GM18858 (cell line): ENCODE results near the gene SLC25A51.
"Not testable (repeated sequence)": the region's sequence is repeated elsewhere in the genome, so short reads cannot be mapped to it uniquely, and the experiment has no call there.

ENCODE experiments used
- ATAC-seq: cut with Tn5 transposase; IDR thresholded peaks from one replicate; pipeline ENCODE4 v1.9.1; 2021; ENCODE audit not compliant: unreplicated experiment

The SLC25A51 gene

GRCh38 chr9:37905776-37906175, 1.8 kb upstream of the SLC25A51 start:
- no peak for ATAC-seq

- ATAC-seq: no peak
Measured at GRCh38 chr9:37905131-37905505, 1.2 kb upstream of the SLC25A51 start.

- ATAC-seq: no peak
Measured at GRCh38 chr9:37904445-37905130, 661 bp upstream of the SLC25A51 start.

GRCh38 chr9:37902796-37903646, 906 bp downstream of the SLC25A51 start:
- ATAC-seq: no peak

GRCh38 chr9:37902131-37902530, 1.8 kb downstream of the SLC25A51 start:
- ATAC-seq: no peak

- ATAC-seq: no peak
Measured at GRCh38 chr9:37899041-37899440, 4.9 kb downstream of the SLC25A51 start.

GRCh38 chr9:37897665-37898064, 6.3 kb downstream of the SLC25A51 start:
- no peak for ATAC-seq

GRCh38 chr9:37892063-37892462, 11.9 kb downstream of the SLC25A51 start:
- no peak for ATAC-seq

- ATAC-seq: not testable (repeated sequence)
Measured at GRCh38 chr9:37891042-37891441, 12.9 kb downstream of the SLC25A51 start.

- ATAC-seq: no peak
Measured at GRCh38 chr9:37889536-37889935, 14.4 kb downstream of the SLC25A51 start.

- not testable (repeated sequence) for ATAC-seq
Measured at GRCh38 chr9:37887977-37888583, 15.8 kb downstream of the SLC25A51 start.

GRCh38 chr9:37880916-37881479, 22.9 kb downstream of the SLC25A51 start:
- ATAC-seq: no peak

- no peak for ATAC-seq
Measured at GRCh38 chr9:37876376-37876775, 27.6 kb downstream of the SLC25A51 start.

GRCh38 chr9:37873955-37874354, 30.0 kb downstream of the SLC25A51 start:
- ATAC-seq: no peak

GRCh38 chr9:37870799-37871176, 33.1 kb downstream of the SLC25A51 start:
- ATAC-seq: no peak

- no peak for ATAC-seq
Measured at GRCh38 chr9:37870081-37870798, 33.7 kb downstream of the SLC25A51 start.

GRCh38 chr9:37862530-37862929, 41.4 kb downstream of the SLC25A51 start:
- no peak for ATAC-seq

- no peak for ATAC-seq
Measured at GRCh38 chr9:37859043-37859442, 44.9 kb downstream of the SLC25A51 start.

- ATAC-seq: no peak
Measured at GRCh38 chr9:37856551-37856950, 47.4 kb downstream of the SLC25A51 start.

- ATAC-seq: no peak
Measured at GRCh38 chr9:37852222-37852621, 51.7 kb downstream of the SLC25A51 start.
